Hematopoietic multipotent progenitor cell (in vitro differentiated cells): ENCODE measurements around the gene LRP6. TPM values are rescaled to one million over a fixed set of nuclear protein-coding genes. Genes with fewer than 3 reads are reported as not detected.

Experiments used
- DNase-seq, 3 donors: peaks; one replicate each; pipeline ENCODE4 v3.0.0-alpha.2; 2011 to 2015; ENCODE audit warnings: low read depth in 2 of 3, low spot score in 2 of 3
- small RNA-seq: library from RNA; depleted of rRNA; stranded (forward); fragments of <200 nt; gene quantifications from one replicate; pipeline ENCODE3, GENCODE V24; 2012
- total RNA-seq: library from RNA; depleted of rRNA; stranded (reverse); fragments of >200 nt; gene quantifications from one replicate; pipeline ENCODE4 v1.2.3, GENCODE V29; 2012

The LRP6 gene
- total RNA-seq, 1 donor = 17.5 TPM

GRCh38 chr12:12083688-12084087 is 183.2 kb downstream of the LRP6 start:
- DNase-seq = no peak

GRCh38 chr12:12081836-12082497 is 184.9 kb downstream of the LRP6 start:
- peak in 1 of 3 donors; percentile 52 for DNase-seq

DNA sequence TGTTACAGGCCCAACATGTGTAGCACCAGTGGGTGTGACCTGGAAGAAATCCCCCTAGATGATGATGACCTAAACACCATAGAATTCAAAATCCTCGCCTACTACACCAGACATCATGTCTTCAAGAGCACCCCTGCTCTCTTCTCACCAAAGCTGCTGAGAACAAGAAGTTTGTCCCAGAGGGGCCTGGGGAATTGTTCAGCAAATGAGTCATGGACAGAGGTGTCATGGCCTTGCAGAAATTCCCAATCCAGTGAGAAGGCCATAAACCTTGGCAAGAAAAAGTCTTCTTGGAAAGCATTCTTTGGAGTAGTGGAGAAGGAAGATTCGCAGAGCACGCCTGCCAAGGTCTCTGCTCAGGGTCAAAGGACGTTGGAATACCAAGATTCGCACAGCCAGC is 187.6 kb downstream of the LRP6 start:
- no peak for DNase-seq

- peak in 2 of 3 donors; percentile 14 to 45 for DNase-seq
Measured at GRCh38 chr12:12072064-12072760, 194.6 kb downstream of the LRP6 start.

- DNase-seq = peak in 1 of 3 donors; percentile 28
Measured at GRCh38 chr12:12070674-12071656, 195.9 kb downstream of the LRP6 start, which contains the start of gene BCL2L14. BCL2L14 (plus strand) TSS chr12:12070939; CDS start chr12:12079306, 8,367 bp downstream.

DNA sequence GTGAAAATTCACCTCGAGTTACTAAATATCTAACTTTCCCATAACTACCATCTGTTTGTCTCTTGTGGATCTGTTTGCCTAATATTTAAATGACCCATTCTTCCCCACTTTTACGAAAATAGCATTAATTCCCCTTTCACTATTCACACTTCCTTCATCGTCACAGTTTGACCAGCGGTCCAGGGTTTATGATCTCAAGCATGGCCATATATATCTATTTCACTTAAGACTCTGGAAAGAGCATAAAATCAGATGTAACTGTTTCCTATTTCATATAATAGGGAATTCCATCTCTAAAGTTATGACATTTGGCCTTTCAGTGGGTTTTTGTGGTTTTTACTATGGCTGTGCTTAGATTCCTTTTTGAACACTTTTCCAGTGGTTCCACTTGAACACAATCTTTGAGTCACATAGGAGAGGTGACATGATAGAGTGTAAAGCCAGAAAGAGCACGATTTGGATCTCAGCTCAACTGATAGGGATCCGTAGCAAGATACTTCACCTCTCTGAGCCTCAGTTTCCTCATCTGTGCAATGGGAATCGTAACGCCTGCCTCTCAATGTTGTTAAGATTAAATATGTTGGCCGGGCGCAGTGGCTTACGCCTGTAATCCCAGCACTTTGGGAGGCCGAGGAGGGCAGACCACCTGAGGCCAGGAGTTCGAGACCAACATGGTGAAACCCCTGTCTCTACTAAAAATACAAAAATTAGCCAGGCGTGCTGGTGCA is 196.9 kb downstream of the LRP6 start:
- no peak for DNase-seq

DNA sequence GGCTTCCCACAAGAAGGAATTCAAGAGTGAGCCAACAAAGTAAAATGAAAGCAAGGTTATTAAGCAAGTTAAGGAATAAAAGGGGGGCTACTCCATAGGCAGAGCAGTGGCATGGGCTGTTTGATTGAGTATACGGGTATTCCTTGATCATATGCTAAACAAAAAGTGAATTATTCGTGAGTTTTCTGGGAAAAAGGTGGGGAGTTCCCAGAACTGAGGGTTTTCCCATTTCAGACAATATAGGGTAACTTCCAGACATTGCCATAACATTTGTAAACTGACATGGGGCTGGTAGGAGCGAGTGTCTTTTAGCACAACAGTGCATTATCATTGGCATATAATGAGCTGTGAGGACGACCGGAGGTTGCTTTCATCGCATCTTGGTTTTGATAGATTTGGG is 198.1 kb downstream of the LRP6 start:
- no peak for DNase-seq

Small RNAs within 50 kb of the gene (small RNA-seq; reads per million reads assigned to genes)
- gene RNU6-318P (not detected), gene RNU6-545P (0.20 reads per million)

Other genes with a start within 250 kb of the LRP6 start
- not detected for gene BCL2L14, start 196.1 kb downstream of the LRP6 start, total RNA-seq
- 4.6 TPM for gene MANSC1, start 83.2 kb upstream of the LRP6 start, total RNA-seq
- gene BORCS5, start 90.0 kb upstream of the LRP6 start, total RNA-seq = 21.0 TPM